AG08396 (cell line): ENCODE data around the gene PDE4D.

Experiments
- DNase-seq: peaks from one replicate; pipeline ENCODE4 v3.0.0; 2012; ENCODE audit warnings: low spot score, mixed read lengths

PDE4D gene

GRCh38 chr5:59504043-59504442, 389.5 kb downstream of the PDE4D start:
- no peak for DNase-seq

DNA sequence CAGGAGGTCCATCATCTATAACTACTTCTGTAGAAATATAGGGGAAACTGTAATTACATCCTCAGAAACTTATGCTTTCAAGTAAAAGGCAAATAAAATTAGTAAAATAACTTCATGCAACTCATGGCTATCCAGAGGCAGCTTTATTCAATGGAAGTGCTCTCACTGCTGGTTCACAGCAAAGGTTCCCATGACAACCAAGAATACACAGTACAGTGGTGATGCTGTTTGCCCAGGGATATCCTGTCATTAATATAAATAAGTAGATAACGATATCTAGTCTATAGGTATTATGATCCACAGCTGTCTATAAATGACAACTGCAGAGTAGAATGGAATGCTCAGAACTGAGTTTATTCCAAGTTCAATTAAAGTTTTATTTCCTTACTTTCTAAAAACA, 390.3 kb downstream of the PDE4D start:
- DNase-seq = no peak

DNA sequence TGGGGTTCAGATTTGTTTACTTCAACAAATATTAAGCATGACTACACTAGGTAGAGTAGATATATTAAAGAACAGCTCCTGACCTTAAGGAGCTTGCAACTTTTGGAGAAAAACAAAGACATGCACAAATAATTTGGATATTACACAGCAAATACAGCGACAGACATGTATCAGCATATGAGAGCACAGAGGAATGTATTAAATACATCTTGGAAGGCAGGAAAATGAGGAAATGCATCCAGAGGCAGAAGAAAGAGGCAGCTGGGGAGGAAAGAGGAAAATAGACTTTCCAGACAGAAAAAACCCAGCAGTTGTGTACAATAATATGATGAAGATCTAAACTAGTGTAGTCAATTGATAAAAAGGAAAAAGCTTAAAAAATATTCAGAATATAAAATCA, 392.2 kb downstream of the PDE4D start:
- no peak for DNase-seq

DNA sequence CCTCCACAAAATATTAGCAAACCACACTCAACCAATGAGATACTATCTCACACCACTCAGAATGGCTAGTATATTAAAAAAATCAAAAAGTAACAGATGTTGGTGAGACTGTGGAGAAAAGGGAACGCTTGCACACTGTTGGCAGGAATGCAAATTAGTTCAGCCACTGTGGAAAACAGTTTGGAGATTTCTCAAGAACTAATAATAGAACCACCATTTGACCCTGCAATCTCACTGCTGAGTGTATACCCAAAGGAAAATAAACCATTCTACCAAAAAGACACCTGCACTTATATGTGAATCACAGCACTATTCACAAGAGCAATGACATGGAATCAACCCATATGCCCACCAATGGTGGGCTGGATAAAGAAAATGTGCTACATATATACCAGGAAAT, 393.5 kb downstream of the PDE4D start:
- DNase-seq = no peak

GRCh38 chr5:59497207-59497606, 396.3 kb downstream of the PDE4D start:
- no peak for DNase-seq

DNA sequence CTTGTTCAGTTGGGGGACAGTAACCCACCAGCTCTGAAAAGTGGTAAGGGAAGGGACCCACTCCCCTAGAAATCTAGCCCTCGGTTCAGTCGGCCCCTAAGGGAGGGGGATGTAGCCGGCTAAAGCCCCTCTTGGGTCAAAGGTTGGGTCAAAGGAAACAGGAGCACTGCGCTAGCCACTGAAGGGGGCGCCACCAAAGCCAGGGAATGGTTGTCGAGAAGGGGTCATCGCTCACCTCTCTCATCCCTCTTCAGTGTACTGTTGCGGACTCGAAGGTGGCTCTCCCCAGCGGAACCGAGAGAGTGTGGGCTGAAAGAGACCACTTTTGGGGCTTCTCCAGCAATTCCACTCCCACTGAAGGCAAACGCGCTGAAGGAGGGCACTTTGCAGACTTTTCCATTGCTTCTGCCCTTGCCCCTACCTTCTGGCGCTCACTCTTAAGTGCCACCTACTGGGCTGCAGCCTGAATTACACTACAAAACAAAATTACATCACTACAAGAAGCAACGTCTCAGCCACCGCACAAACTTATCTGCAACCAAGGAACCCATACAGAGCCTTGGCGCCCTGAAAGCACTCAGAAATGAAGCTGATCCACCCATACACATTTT, 396.9 kb downstream of the PDE4D start:
- DNase-seq = peak; percentile 33

- no peak for DNase-seq
These were observed 401.6 kb downstream of the PDE4D start for GRCh38 chr5:59491945-59492344.

DNA sequence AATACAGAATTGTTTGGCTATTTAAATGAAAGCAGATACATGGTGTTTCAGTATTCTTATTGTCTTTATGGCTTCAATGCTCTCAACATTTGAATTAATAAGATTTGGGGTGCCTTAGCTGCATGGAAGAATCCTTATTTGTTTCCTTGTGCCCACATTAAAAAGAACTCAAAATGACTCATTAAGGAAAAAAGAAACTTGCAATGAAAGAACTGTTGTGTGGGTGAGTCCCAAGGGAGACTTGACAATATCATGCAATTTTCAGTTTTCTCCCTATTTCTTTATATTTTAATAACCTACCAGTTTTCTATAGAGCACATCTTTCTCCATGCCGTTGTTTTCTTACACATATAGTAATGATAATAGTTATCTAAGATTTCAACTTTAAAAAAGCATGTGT, 404.0 kb downstream of the PDE4D start:
- DNase-seq = no peak

GRCh38 chr5:59487772-59488729, 405.5 kb downstream of the PDE4D start:
- DNase-seq = no peak

- DNase-seq = no peak
These were observed 406.3 kb downstream of the PDE4D start for GRCh38 chr5:59487068-59487686.

- no peak for DNase-seq
These were observed 407.0 kb downstream of the PDE4D start for GRCh38 chr5:59486508-59486907.

DNA sequence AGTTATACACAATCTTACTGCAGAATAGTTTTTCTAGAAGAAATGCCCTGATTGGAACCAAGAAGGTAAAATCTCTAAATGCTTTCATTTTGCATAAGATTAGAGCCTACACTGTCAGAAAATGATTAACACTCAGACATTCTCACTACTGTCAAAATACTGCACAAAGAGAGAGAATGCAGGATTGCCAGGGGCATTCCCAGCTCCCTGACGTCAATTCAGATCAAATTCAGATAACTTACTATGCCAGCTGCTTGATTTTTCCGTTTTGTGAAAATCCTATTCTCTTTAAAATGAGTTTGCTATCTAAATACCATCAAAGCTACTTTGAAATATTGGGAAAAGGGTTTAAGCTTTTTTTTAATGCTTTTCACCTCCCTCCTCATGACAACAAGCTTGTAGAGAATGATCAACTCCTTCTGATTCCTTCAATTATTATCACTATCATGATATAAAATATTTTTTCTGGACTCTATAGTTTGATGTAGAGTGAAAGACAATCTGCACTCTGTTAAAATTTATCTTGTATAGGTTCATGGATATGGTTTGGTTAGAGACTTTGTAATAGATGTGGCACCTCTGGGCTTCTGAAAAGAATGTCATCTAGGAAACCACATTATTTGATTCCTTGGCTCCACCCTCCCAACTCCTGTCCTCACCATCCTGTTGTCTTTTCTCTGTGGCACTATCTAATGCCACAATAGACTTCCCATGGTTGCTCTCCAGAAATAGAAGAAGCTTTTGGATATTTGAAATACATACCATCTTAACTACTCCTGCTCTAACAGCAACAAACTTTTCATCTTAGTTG, 407.7 kb downstream of the PDE4D start:
- DNase-seq = no peak

DNA sequence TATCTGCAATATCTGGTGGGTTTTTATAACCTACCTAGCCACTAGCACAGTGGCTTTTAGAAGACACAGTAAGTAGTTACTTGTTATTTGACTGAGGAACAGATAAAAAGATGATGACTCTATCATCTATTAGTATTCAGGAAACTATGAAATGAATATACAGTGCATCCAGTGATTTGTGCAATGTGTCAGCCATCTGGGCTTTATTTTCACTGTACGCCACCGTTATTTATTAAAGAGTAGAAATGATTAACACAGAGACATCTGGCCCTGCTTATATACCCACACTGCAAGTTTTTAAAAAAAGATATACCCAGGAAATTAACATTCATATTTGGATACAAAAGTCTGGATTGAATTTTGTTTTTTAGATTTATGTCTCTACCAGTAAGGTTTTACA, 408.4 kb downstream of the PDE4D start:
- DNase-seq = no peak

DNA sequence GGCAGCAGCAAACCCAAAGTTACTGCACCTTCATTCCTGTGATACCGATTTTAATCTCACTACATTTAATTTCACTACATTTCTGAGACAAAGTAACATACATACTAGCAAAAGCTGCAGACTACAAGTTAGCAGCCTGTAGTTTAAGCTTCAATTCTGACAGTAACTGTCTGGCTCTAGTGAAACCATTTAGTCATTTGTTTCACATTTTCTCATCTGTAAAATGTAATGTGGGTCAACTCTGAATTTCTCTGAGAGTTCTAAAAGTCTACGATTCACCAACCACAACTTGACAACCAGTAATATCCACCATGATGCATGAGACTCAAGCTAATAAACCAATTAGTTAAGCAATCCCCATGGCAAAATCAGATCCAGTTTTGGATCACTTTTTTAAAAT, 408.9 kb downstream of the PDE4D start:
- DNase-seq = no peak

- no peak for DNase-seq
These were observed 409.5 kb downstream of the PDE4D start for GRCh38 chr5:59483971-59484472.

DNA sequence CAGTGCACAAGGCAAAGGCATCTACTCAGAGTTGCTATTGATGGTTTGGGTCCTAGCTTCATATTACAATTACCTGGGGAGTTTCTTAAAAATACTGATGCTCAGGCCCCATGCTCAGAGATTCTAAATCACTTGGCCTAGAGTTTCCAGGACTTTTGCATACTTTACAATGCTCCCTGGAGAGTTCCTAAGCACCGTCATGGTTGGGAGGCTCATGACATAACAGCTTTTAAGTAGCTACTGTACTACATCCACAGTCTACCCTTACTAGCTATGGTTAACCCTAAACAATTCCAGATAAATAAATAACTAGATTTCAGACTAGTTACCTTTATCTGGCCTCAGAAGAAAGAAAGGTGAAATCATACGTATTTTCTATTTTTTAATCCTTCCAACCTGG, 414.4 kb downstream of the PDE4D start:
- no peak for DNase-seq

- no peak for DNase-seq
These were observed 419.2 kb downstream of the PDE4D start for GRCh38 chr5:59474324-59474723.

- no peak for DNase-seq
These were observed 419.9 kb downstream of the PDE4D start for GRCh38 chr5:59473611-59474010.

DNA sequence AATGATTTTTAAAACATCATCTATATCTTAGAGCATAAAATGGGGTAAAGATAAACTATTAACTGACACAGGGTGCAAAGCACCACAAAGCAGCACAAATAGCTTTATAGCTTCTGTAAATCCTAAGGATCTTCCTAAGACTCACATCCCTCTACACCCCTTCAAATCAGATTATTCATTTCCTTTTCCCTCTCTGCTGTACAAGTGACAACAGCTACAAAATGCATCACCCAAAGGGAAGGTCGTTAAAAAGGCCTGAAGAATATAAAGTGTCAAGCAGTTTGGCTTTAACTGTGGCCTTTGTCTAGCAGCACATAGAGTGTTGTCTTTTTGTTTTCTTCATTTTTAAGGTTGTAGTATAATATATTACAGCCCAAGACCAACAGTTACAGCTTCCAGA, 422.1 kb downstream of the PDE4D start:
- DNase-seq = no peak

DNA sequence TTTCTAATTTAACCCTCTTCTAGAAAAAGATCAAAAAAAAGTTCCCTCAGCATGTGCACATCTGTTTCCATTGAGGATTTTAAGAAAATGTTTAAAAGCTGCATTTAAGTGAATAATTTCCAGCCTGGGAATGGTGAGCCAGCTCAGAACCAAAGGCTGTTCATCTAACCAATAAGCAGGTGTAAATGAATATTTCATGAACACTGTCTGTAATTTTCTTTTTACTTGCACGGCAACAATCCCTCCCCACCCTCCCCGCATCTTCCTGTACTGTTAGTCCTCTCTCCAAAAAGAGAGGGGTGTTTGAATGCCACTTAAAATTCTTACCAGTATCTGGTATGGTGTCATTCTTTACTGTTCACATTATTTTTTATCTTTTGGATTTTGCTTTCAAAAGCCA, 425.6 kb downstream of the PDE4D start:
- no peak for DNase-seq

GRCh38 chr5:59466271-59466670, 427.3 kb downstream of the PDE4D start:
- no peak for DNase-seq

GRCh38 chr5:59464969-59465368, 428.6 kb downstream of the PDE4D start:
- DNase-seq = no peak
